ENCODE results near the gene XPNPEP2.

The XPNPEP2 gene

DNA sequence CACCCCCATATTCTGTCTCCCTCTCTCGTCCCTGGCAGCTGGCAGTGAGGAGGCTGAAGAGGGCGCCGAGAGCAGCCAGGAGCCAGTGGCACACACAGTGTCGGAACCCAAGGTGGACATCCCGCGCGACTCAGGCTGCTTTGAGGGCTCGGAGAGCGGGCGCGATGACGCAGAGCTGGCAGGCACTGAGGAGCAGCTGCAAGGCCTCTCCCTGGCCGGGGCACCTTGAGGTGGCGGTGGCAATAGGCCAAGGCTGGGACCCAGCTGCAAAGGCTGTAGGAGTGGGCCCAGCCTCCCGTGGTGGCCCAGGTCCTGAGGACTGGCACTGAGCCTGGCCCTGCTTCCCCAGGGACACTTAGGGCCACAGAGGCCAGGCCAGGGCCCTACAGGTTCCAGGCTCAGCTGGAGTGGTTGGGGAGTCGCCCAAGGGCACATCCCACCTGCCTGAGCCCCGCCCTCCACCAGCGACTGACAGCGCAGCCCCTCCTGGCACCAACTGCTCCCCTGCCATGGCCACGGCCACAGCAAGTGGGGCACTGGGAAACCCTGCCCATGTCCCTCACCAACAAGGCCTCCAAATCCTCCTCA, 54.9 kb downstream of the XPNPEP2 start:
- TF ChIP-seq, protein P1, sequence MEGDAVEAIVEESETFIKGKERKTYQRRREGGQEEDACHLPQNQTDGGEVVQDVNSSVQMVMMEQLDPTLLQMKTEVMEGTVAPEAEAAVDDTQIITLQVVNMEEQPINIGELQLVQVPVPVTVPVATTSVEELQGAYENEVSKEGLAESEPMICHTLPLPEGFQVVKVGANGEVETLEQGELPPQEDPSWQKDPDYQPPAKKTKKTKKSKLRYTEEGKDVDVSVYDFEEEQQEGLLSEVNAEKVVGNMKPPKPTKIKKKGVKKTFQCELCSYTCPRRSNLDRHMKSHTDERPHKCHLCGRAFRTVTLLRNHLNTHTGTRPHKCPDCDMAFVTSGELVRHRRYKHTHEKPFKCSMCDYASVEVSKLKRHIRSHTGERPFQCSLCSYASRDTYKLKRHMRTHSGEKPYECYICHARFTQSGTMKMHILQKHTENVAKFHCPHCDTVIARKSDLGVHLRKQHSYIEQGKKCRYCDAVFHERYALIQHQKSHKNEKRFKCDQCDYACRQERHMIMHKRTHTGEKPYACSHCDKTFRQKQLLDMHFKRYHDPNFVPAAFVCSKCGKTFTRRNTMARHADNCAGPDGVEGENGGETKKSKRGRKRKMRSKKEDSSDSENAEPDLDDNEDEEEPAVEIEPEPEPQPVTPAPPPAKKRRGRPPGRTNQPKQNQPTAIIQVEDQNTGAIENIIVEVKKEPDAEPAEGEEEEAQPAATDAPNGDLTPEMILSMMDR (IDR thresholded peaks at IDR 0.05; ENCODE audit: insufficient read depth, low read depth, low read length, missing control alignments), result no peak
- H3K4me3 ChIP-seq (ENCODE audit: low read length), result no peak overlapping the region
- no peak for DNase-seq (ENCODE audit: low read depth)

DNA sequence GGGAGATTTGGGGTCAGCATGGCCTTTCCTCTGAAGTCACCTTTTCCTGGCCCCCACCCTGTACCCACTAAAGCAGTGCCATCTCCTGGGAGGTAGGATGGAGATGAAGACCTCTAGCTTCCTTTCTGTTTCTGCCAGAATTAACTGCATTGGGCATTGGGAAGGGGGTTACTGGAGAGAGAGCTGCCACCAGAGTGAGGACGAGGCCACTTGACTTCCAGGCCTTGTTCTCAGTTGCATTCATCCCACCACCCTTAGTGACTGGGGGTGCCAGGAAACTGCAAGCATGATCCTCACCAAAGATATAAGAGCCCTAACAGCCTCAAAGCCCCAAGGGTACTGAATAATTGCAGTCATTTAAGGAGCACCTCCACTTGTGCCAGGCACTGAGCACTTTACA, 56.8 kb downstream of the XPNPEP2 start:
- DNase-seq (ENCODE audit: low read depth), result no peak
- TF ChIP-seq, protein P1 (IDR thresholded peaks at IDR 0.05; ENCODE audit: insufficient read depth, low read depth, low read length, missing control alignments), result no peak
- H3K4me3 ChIP-seq (ENCODE audit: low read length), result no peak overlapping the region

DNA sequence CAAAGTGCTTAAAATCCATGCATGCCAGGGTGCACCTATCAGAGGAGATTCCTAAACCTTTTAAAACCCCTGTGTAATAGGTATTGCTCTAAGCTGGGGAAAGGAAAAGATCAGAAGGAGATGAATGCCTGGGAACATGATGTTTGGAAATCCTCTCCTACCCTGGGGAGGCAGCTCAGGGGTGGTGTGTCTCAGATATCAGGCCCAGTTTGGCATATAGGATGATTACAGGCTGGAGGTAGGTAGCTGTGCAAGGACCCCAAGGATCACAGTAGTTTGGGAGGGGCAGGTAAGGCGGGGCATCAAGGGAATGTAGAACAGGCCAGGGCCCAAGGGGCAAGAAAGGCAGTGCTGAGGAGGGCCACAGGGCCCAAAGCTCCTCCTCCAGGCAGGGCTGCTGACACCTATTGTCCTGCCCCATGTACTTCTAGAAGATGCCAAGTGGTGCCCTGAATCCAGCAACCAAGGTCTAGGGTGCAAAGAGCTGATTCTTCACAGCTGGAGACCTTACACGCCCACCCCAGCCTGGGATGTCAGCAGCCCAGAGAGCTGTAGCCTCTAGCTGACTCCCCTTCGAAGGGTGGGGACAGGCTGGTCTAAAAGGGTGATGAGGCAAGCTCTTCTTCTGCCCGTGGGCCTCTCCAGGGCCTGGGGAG, 58.6 kb downstream of the XPNPEP2 start:
- TF ChIP-seq, protein P1 (IDR thresholded peaks at IDR 0.05; ENCODE audit: insufficient read depth, low read depth, low read length, missing control alignments), result no peak
- H3K4me3 ChIP-seq (ENCODE audit: low read length), result no peak overlapping the region
- no peak for DNase-seq (ENCODE audit: low read depth)

DNA sequence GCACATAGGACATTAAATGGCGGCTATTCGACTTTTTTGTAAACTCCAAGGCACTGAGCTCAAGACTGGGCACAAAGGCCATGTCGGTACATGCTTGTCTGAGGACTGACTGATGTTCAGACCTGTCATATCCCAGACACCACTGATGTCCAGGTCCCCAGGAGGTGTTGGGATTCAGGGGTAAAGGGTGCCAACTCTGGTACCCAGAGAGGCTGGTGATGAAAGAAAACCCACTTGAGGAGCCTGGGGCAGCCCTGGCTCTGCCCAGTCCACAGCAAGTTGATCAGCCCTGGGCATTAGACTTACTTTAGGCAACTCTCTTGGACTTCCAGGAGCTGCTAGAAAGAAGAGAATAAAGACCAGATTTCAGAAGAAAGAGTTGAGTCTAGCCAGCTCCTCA, 59.7 kb downstream of the XPNPEP2 start:
- TF ChIP-seq, protein P1 (IDR thresholded peaks at IDR 0.05; ENCODE audit: insufficient read depth, low read depth, low read length, missing control alignments), result no peak
- H3K4me3 ChIP-seq (ENCODE audit: low read length), result no peak overlapping the region
- DNase-seq (ENCODE audit: low read depth), result no peak

DNA sequence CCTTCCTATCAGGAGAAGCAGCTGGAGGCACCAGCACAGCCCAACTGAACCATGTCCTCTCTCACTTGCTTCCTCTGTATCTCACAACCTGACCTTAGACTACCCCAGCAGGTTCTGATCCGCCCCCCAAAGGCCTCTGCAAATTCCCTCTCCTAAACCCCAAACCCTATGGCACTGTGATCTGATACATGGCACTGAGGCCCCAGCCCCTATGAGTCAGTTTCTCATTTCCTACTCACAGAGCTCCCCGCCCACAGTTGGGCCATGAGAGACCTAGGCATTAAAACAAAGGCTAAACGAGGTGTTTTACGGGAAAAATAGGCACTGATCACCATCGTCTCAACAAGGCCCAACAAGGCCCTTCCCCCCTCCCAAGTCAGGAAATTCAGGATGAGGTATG, 60.1 kb downstream of the XPNPEP2 start:
- no peak overlapping the region for H3K4me3 ChIP-seq (ENCODE audit: low read length)
- TF ChIP-seq, protein P1 (IDR thresholded peaks at IDR 0.05; ENCODE audit: insufficient read depth, low read depth, low read length, missing control alignments), result no peak
- peak; percentile 7 for DNase-seq (ENCODE audit: low read depth)

DNA sequence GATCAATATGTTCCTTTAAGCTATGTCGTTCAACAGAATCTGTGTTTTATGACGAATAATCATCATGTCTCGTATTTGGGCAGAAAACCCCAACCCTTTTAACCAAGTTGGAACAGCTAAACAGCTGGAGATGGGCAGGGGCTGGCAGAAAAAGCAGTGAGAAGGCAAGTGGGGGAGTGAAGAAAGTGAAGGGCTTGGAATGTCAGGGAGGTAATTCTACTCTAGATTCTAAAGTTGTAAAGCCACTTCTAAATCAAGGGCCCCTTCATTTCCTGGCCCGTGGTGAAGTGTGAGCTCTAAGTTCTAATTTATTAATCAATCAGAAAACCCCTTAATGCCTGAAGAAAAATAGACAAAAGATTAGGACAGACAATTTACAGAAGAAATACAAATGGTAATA, 61.4 kb downstream of the XPNPEP2 start:
- TF ChIP-seq, protein P1 (IDR thresholded peaks at IDR 0.05; ENCODE audit: insufficient read depth, low read depth, low read length, missing control alignments), result no peak
- H3K4me3 ChIP-seq (ENCODE audit: low read length), result no peak overlapping the region
- no peak for DNase-seq (ENCODE audit: low read depth)

DNA sequence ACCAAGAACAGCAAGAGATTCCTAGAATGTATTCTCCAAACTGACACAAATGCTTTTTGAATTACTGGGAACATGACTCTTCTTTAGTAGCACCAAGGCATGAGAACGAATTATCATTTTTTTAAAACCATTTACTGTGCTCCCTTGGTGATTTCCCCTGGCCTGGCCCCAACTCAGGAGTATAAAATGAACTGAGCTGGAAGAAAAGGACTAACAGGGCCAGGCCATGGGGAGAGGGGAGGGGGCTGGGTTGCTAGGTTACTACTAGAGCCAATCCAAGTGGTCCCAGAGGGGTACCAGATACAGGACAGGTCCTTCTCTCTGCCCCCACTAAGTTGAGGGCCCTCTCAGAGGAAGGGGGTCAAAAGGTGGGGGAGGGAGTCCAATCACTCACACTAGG, 64.1 kb downstream of the XPNPEP2 start:
- DNase-seq (ENCODE audit: low read depth), result no peak
- no peak overlapping the region for H3K4me3 ChIP-seq (ENCODE audit: low read length)
- TF ChIP-seq, protein P1 (IDR thresholded peaks at IDR 0.05; ENCODE audit: insufficient read depth, low read depth, low read length, missing control alignments), result no peak

Data from epithelial cell of esophagus (primary cell).